ENCODE data around the gene PTPRG.
"Not testable (repeated sequence)": the region's sequence is repeated elsewhere in the genome, so short reads cannot be mapped to it uniquely, and the experiment has no call there.

PTPRG gene

DNA sequence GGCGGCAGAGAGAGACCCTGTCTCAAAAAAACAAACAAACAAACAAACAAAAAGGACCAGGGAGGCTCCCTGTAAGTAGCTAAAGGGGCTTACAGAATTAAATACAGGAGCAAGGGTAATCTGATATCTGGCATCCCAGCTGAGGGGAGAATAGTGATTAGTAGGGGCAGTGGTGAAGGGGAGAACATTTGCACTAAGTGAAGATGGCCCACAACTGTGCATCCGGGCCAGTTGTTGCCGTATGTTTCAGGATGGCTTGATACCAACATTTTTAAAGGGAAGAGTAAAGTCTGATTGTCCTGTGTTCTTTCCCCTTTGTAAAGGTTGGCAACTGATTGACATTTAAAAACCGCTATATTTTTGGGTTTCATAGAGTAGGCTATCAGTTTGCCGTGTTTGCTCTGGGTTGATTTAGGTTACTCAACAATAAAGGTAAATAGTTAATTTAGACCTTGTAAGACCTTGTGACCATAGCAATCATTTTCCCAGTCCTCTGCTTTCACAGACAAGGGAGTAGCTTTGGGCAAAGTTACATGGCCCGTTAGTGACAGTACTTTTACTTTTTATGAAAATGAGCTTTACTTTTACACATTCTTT is 167.8 kb downstream of the PTPRG start:
- no peak for DNase-seq

DNA sequence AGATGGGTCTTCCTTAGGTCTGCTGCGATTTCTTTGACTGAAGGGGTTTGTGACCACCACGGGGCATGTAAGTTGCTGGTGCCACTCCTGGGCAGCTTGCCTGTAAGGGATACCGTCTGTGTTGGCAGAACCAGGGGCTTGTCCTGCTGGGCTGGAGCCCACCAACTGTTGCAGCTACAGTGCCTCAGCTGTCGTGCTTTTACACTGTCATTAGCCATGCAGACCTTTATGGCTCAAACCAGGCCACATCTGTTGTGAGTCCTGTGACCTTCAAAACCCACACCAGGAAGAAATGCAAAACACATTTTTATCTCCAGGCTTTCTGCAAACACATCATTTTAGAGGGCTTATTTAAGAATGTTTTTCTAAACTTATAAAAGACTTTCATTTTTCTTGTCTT is 168.7 kb downstream of the PTPRG start:
- DNase-seq = no peak

DNA sequence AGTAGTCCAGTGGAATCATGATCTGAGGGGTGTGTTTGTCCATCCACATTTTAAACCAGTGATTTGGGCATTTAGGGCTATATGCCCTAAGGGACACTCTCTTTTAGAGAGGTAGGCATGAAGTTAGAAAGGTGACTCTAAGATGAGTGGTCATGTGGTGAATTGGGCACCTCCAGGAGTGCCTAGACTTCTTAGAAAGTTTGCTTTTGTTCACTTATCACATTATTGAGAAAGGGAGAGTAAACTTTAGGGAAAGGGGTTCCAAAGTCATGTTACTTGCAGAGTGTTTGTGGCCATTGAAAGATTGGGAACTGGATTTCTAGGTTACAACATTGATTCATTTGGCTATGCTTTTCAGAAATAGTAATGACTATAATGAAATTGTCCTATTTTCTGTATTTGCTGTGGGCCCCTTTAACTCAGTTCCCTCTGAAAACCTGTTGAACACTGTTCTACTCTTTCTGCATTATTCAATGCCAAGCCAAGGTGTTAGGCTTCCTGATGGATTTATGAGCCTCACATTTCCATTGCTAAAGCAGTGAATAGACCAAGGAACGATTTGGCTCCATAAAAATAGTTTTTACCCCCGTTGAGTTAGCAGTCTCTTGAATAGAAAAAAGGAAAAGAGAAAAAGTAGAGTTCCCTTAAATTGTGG is 169.3 kb downstream of the PTPRG start:
- no peak for DNase-seq

DNA sequence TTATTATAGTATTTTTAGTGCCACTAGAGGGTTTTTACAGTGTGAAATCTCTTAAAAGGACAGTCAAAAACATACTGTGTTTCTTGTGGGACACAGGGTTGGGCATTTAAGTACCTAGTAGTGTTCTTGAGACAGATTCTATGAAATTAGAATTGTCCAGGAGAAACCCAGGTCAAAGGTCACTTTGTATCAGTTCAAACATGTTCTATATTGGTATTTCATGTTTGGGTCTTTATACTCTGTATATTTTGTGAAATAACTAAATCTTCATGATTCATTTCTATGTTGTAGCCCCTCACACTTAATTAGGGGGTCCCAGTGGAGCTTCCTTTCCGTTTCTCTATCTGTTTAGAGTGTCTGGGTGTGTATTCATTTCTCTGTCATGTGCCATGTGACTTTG is 171.6 kb downstream of the PTPRG start:
- no peak for DNase-seq

DNA sequence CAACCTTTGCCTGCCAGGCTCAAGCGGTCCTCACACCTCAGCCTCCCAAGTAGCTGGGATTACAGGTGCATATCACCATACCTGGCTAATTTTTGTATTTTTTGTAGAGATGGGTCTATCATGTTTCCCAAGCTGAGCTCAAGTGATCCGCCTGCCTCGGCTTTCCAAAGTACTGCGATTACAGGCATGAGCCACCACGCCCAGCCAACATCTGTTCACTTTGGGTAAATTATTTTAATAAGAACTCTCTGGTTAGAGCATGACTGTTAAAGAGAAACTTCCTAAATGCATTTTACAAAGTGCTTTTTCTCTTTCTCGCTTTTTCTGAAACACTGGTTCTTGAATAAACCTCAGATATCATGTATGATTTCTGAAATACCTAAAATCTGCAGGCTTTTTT is 172.5 kb downstream of the PTPRG start:
- no peak for DNase-seq

DNA sequence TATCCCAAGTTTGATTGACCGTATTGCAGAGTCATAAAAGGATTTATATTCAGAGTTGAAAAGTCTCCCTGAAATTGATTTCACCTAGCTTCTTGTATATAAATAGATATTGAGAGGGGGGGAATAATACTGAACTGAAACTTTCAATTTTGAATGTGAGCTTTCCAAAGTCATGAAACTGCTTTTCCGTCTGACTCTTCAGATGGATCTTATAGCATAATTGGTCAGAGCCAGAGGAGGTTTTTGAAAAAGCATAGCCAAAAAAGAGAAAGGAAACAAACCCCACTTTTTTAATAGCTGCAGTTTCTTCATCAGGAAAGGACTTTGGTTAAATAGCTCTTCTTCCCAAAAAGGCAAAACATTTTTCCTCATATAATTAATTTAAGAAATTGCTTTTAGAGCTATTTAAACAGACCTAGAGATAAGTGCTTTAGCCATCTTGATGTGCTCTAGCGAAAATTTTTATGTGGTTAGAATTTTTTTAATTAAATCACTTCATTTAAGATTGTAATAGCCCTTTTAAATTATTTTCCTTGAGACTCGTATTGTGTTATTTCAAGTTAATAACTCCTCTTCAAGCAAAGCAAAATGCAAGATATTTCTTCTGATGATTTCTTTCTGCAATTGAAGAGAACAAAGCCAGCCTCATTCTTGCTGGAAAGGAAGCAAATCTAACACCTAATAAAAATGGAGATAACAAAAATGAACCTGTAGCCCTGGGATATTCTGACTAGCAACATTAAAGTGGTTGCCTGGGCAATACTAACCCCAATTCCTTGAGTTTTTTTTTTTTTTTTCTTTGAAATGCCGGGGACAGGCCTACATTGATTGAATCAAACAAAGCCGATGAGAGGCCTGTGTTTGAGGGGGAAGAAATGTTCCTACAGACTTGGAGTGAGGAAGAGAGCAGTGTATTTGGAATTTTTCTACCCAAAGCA is 173.6 kb downstream of the PTPRG start:
- no peak for DNase-seq

DNA sequence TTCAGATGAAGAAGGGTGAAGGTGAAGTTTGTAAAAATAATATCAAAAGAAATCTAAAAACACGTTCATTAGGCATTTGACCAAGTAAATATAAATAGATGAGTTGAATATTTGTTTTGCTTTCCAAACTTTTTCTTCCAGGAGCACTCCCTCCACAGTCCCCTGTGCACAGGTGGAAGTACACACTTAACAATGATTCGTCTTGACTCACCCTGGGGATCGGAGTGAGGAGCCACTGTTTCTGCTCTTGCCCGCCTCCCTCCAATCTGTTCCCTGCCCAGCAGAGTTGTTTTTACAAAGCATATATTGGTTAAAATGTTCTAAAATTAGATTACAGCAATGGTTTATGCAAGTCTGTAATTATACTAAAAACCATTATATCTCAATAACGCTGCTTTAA is 175.1 kb downstream of the PTPRG start:
- no peak for DNase-seq

DNA sequence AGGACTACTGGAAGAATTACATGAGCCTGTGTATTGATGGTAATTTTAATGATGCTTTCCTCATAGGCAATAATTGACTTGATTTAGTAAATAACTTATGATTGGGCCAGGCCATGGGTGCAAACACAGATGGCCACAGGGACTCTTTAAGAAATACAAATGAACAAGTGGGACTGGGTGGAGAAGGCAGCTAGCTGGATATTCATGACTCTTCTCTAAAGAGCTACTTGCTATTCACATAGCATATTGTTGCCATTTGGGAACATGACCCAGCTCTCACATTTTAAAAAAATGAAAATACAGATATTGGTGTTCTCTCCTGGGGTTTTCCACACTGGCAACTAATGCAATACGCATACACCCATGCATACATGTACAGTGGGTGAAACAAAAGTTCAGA is 178.3 kb downstream of the PTPRG start:
- DNase-seq = no peak

DNA sequence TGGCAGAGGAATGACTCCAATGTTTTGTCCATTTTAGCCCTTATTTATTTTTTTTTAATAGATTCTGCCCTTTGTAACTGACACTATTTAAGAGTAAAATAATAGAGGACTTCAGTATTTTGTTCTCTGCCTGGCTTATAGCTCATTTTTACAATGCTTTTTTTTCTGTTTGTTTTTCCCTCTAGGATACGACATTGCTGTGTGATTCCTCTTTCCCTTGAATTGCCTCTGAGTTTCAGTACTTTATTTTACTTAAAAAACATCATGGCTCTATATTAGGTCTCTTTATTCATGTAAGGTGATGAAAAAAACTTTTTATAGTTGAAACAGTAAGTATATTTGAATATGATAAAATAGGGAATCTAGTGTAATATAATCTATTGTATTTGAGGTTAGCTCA is 179.1 kb downstream of the PTPRG start:
- no peak for DNase-seq

DNA sequence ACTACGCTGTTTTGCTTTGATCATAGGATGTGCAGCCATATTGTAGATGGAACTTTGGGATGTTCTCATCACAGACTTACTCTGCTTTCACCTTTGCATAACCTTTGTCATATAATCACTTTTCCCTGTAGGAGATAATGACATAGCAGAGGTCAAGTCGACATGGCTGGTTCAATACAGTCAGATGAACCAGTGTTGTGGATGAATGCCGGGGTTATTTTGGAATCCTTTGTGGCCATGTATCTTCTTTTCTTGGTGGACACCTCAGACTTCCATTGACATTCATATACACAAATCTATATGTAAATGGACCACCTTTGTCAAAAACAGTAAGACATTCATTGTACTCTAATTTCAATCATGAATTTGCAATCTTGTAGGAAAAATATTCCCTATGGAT is 180.2 kb downstream of the PTPRG start:
- no peak for DNase-seq

DNA sequence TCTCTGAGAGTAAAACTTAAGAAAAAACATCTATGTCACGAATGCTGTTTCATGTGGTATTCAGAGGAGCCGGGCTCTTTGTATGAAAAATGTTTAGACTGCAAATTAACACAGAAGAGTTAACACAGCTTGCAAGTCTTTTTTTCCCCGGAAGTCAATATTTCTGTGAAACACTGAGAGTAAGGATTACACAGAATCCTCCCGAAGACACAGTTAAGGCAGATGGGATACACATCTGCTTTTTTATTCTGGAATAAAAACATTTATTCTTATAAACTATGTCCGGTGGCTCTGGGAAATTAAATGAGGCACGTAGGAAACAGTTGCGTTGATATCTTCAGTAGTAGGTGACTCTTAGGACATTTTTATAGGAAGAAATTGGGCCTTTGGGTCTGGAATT is 180.6 kb downstream of the PTPRG start:
- no peak for DNase-seq

DNA sequence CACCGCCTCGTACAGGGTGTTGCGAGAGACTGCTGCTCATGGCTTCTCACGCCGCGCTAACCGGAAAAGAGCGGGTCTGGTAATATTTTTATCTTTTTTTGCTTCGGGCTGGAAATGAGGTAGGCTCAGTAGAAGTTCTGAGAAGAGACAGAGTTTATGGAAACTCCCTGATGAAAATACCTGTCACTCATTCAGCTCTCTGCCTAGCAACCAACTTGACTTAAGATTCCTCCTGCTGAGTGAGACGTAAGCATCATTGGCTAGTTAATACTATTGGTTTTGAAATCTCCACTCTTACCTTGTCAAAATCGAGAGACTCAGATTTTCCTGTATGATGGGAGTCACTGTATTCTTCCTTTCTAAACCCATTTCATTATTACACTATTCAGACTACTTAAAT is 181.7 kb downstream of the PTPRG start:
- no peak for DNase-seq

DNA sequence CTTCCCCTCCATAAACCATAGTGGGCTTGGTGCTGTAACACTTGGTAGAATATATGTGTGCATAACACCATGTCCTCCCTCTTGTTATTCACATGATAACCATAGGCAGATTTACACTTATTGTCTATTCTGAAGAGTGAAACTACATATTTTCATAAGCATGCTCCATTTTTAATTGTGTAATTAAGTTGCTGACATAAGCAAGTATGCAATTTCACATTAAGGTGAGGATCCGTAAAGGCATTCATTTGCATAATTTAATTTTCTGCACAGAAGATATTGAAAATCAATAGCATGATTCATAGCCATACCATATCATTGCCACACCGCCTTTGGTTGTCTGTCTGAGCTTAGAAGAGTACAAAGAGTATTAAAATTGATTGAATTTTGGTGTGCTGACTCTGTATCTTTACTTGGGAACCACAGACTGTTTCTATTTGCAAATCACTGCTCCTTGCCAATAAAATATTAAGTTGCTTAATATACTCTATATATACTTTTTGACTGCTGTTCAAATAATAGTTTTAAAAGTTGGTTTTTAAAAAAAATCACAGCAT is 182.4 kb downstream of the PTPRG start:
- DNase-seq = no peak

DNA sequence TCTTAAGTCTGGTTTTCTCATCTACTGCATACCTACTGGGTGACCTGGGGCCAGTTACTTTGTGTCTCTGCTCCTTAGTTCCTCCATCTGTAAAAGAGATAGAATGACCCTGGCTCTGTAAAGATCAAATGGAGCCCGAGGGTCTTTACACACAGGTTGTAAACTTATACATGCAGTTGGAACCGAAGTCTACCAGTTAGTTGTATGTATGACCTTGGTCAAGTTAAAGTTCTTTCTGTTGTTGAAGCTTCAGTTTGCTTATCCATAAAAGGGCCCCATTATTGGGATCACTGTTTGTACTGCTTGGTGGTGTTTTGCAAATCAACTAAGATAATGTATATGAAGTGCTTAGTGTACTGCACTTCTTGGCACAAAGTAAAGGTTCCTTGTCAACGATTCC is 186.9 kb downstream of the PTPRG start:
- DNase-seq = no peak

DNA sequence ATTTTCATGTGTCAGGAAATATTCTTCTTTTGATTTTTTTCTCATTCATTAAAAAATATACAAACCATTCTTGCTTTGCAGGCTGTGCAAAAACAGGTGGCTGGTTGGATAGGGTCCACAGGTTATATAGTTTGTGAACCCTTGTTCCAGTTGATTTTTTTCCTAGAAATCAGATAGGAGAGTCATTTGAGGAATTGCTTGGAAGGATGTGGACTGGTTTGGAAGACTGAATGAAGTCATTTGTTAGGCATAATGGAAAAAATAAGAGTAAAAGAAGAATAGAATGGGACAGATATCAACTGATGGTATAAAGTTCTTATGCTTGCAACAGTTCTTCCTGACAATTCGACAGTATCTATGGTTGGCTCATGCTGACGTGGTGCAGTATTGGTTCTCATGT is 189.4 kb downstream of the PTPRG start:
- no peak for DNase-seq

DNA sequence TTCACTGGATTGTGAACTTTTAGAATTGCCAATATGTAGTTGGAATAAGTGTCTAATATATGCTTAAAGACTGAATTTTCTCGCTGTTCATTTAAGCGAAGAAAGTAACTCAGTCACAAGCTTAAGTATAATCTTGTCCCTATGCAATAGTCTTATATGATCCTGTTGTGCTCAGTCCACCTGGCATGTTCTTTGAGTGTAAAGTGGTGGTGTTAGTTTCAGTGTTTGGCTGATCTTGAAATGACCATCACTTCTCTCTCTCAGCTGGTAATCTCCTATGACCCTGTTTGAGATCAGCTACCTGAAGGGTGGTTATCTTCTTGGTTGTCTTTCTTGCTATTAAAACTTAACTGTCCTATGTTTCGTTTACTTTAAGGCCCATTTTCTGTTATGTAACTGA is 197.5 kb downstream of the PTPRG start:
- no peak for DNase-seq

DNA sequence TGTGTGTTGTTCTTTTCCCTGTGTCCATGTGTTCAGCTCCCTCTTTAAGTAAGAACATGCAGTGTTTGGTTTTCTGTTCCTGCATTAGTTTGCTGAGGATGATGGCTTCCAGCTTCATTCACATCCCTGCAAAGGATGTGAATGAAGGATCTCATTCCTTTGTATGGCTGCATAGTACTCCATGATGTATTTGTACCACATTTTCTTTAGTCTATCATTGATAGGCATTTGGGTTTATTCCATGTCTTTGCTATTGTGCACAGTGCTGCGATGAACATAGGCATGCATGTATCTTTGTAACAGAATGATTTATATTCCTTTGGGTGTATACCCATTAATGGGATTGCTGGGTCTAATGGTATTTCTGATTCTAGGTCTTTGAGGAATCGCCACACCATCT is 199.4 kb downstream of the PTPRG start:
- DNase-seq = not testable (repeated sequence)

DNA sequence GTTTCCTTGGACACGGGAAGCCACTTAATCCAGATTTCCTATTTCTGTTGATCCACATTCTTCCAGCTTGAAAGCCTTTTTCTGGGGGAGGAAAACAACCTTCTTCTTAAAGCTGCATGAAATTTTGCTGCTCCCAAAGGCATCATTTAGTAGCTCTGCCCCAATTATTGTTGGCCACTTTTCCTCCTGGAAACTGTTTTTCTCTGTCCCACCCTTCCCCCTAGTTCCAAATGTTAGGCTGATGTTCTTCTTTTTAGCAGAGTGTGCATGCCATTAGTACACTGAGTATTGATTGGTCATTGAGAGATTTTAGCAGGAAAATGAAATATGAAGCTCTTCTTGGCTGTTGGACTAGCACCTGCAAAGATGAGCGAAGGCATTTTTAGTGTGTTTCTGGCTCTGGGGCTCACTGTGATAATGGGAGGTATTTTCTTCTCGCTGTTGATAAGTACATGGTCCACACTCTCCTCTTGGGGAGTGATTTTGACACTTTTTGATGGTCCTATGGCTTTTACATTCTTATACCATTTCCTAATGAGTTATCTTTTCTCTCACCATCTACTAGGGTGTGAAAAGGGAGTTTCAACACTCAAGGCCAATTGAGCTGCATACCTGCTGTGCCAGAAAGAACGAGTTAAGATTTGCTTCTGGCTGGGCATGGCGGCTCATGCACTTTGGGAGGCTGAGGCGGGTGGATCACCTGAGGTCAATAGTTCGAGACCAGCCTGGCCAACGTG is 200.5 kb downstream of the PTPRG start:
- no peak for DNase-seq

DNA sequence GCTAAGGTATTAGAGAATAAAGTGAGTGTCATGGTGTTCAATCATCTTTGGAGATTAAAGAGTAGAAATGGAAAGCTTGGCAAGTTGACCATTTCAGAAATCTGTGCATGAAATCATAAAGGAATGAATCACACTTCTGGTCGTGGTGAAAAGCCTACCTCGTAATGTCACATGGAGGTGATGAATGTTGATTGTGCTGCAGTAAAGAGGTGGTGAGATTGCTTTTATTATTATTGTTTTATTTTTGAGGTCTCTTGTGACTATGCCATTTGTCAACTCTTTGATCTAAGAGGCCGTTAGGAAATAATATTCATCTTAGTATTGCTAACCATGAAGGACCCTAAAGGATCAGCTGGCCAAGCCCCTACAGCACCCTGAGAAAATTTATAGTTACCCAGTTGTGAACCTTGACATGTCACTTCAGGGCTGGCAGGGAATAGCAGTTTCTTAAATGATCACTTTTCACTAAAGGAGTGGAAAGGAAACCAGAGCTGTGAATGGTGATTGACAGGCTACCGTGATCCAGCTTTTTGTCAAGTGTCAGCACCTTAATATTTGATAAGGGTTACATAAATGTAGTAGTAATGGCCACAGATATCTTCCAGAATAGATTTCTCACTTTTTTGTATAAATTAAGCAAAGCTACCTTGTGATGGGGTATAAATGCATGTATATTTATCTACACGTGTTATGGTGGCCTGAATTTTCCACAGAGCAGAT is 203.9 kb downstream of the PTPRG start:
- no peak for DNase-seq

DNA sequence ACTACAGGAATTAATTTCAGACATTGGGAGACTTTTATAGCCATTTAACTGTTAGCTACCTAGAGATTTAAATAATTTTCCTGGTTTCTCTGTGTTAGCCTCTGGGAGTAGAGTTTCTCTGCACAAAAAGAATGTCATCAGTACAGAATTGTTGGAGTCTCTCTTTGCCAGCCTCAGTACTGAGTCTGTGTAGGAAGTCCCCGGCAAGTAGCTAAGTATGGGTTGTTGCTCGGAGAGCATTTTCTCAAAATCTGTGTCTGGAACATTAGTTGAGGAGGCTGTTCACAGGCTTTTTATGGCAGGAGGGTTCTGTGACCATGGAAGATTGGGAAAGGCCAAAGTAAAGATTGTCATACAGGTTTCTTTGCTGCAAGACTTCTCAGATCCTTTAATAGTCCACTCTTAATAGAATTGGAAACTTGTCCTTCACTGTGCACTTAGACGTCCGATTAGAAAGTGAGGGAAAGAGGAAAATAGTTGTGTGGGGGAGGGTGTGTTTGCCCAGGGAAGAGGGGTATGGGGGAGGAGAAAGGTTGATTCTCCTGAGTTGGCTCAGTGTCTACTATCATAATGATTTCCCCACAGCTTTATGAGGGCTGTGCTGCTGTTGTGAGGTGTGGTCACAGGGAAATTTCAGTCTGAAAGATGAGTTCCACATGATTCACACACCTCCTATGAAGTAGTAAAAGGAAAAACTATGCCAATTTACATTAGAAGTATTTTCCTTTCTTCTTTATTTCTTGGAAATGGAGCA is 207.1 kb downstream of the PTPRG start:
- DNase-seq = no peak

DNA sequence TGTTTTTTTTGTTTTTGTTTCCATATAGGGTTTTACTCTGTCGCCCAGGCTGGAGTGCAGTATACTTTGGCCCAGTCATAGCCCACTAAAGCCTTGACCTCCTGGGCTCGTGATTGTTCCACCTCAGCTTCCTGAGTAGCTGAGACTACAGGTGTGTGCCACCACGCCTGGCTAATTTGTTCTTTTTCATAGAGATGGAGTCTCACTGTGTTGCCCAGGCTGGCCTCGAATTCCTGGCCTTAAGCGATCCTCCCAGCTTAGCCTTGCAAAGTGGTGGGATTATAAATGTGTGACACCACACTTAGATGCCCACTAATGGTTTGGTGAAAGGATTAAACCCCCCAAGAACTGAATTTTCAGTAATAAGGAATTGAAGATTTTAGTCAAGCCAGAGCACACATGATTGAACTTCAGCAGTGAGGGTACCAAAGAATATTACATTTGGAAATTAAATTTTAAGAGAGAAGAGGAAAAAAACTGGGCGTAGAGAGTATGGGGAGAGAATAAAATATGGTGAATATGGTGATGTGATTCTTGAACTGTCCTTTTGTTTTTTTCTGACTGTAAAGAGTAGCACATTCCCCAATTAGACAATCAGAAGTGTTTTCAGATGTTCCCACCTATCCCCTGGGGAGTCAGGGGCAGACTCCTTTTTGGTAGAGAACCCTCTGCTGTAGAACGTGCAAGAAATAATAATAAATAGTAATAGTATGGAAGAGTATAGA is 208.1 kb downstream of the PTPRG start:
- no peak for DNase-seq

Measured in GF-D8 (cell line).